GM19397 (cell line): ENCODE measurements around the gene KCTD4.
"Not testable (repeated sequence)": the region's sequence is repeated elsewhere in the genome, so short reads cannot be mapped to it uniquely, and the experiment has no call there.

ENCODE experiments used
- ATAC-seq: cut with Tn5 transposase; IDR thresholded peaks from one replicate; pipeline ENCODE4 v1.9.1; 2021; ENCODE audit warnings: mild to moderate bottlenecking, moderate library complexity; ENCODE audit not compliant: unreplicated experiment

Gene KCTD4

GRCh38 chr13:45200701-45201232 lies at the start of gene KCTD4:
Gene KCTD4 (minus strand): TSS chr13:45201045. CDS start chr13:45194567, 6,478 bp downstream.
- no peak for ATAC-seq

GRCh38 chr13:45249662-45250061 lies 48.8 kb upstream of the KCTD4 start:
- no peak for ATAC-seq

- ATAC-seq = not testable (repeated sequence)
These were observed 43.9 kb upstream of the KCTD4 start for GRCh38 chr13:45244736-45245135.

- ATAC-seq = no peak
These were observed 42.2 kb upstream of the KCTD4 start for GRCh38 chr13:45243077-45243476.

- no peak for ATAC-seq
These were observed 41.7 kb upstream of the KCTD4 start for GRCh38 chr13:45242524-45242923.

DNA sequence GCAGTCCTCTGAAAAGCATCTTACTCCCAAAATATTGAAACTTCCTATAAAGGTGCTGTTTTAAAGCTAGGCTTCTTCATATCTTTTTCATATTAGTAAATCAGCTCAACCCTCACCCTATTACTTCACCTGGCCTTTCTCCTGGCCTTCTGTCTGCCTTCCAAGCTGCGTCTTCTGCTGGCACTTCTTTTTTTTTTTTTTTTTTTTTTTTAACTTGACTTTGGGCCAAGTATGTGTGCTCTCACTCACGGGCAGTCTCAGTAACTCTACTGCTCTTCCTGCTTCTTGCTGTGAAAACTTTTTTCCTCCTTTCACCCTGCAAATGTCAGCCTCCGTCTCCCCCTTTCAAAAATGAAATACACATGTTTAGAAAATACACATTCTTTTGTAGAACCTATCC lies 41.2 kb upstream of the KCTD4 start:
- ATAC-seq = no peak

DNA sequence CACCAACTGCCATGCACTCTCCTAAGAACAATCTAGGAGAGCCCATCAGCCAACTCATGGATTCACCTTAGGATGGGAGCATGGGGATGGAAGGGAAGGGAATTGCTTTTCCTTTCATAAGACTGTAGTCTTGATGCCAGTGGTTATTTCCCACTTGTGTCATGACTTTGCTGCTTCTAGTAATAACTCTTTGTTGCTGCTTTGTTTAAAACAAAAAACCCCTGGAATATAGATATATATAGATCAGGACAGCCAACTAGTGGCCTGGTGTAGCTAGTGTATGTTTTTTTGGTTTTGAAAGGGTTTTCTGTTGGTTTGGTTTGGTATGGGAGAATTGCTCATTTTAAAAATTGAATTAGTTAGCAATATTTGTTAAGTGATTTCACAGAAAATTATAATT lies 39.3 kb upstream of the KCTD4 start:
- no peak for ATAC-seq

DNA sequence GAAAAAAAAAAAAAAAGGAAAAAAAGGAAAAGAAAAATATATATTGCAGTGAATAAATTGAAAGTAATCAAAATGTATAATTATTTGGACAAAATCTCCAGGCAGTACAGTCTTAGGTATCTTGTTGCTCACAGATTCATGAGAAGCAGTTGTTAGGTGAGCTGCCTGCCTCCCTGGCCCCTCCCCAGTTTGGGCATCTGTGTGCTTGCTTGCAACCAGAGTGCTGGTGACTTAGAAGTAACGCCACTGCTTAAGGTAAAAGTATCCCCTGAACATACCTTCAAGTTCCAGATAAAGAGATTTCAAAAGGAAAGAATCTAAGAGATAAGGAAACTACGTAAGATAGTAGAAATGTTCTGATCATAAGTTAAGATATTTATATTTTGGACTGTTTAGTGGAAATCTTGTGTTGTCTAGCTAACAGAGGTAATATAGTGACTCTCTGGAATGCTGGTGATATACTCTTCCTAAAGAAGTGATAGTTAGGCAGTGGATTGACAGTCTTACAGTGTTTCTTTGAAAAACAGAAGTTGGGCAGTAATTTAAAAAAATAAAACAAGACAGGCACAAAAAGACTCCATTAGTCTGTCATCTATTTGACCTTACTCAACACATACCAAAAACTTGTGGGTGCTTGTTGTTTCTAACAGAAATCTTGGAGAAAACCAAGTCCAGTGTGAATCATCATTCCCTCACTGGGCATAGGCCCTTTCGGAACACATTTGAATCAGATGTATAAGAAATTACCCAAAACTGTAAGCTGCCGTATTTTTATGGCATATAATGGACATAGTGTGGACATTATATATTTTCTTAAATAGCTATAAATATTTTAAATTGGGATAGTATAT lies 38.3 kb upstream of the KCTD4 start:
- no peak for ATAC-seq

DNA sequence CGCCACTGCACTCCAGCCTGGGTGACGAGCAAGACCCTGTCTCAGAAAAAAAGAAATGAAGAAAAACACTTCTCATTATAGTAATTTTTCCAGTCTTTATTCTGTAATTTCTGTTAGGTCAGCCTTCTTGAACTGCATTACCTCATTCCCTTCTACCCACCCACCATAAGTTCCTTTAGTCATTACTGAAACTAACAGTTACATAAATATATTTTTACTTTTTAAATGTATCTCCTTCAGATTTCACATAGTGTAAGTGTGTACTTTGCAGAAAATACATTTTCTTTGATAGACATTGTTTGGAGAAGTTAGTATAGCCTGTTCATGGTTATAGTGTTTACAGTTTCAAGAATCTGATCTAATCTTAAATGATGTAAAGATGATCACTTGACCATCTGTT lies 31.7 kb upstream of the KCTD4 start:
- no peak for ATAC-seq

GRCh38 chr13:45231722-45232121 lies 30.9 kb upstream of the KCTD4 start:
- no peak for ATAC-seq

- no peak for ATAC-seq
These were observed 30.5 kb upstream of the KCTD4 start for GRCh38 chr13:45231305-45231704.

GRCh38 chr13:45229172-45229571 lies 28.3 kb upstream of the KCTD4 start:
- ATAC-seq = no peak

GRCh38 chr13:45228002-45228401 lies 27.2 kb upstream of the KCTD4 start:
- no peak for ATAC-seq

DNA sequence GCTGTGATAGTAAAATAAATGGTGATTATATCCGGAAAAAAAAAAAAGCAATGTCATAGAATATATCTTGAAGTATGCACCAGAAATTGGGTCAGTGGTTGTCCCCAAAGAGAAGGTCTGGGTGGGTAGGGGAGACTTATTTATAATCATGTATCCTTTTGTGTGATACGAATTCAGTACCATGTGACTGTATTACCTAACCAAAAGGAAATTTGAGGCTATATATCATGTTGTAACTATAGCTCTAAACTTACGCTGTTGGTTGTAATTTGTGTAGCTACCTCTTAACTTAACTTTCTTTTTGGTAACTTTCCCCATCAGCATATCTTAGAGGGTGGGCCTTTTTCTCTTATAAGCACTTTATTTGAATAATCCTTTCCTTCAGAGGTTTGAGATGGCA lies 25.2 kb upstream of the KCTD4 start:
- no peak for ATAC-seq

GRCh38 chr13:45225370-45225769 lies 24.5 kb upstream of the KCTD4 start:
- no peak for ATAC-seq

DNA sequence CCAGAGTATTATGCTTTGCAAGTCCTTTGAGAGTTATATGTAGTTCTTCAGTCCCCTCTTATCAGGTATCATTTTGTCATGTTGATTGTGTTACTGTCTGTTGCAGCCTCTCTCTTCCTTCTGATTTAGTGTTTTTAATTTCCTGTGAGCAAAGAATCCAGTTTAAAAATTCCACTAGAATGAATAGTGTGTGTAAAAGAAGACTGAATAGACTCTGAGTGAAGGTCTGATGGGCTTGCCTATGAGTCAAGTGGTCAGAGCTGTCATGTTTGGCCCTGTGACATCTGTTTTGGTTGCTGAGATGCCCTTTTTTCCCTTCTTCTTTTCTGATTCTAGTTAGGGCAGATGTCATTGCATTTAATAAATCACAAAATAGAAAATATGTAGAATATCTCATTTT lies 23.3 kb upstream of the KCTD4 start:
- ATAC-seq = no peak

- no peak for ATAC-seq
These were observed 22.1 kb upstream of the KCTD4 start for GRCh38 chr13:45222919-45223318.

- no peak for ATAC-seq
These were observed 21.7 kb upstream of the KCTD4 start for GRCh38 chr13:45222516-45222915.

- ATAC-seq = no peak
These were observed 19.6 kb upstream of the KCTD4 start for GRCh38 chr13:45220403-45220802.

- no peak for ATAC-seq
These were observed 19.1 kb upstream of the KCTD4 start for GRCh38 chr13:45219938-45220375.

DNA sequence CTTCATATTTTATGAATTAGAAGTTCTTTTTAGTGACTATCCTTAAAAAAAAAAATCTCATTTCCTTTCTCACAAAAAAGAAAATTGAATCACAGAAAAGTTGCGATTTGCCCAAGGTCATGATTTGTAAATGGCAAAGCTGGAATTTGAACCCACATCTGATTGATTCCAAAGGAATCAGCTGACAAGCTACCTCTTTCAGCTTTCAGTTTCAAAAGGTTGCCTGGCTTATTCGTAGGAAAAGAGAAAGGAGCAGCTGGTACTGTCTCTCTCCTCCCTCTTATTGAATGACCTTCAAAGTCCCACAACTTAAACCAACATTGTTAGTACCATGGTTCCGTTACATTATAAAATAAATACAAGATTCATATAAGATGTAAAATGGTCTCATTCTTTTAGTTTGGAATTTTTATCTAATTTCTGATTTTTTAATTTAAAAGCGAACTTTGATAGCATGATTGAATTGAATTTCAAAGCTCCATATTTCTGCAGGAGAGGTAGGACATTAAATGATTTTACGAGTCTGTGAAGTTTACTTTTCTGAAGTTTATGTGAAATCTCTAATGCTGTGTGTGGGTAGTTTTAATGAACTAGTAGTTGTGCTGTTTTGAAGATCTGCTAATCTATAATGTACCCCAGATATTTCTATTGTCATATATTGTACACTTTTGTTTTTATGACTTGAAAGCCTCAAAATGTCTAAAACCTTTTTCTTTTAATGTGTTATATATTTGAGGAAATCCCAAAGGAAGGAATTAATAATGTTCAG lies 18.5 kb upstream of the KCTD4 start:
- no peak for ATAC-seq

GRCh38 chr13:45218689-45219088 lies 17.8 kb upstream of the KCTD4 start:
- no peak for ATAC-seq
